Nephron progenitor cell (in vitro differentiated cells): ENCODE data around the gene RAVER2.
A peak's percentile ranks its signal among the peaks of the same experiment; 100 is the strongest.

Source experiments
- DNase-seq: peaks from one replicate; pipeline ENCODE4 v3.0.0; 2021
- H3K27ac Mint-ChIP-seq: 2 replicates; pipeline ENCODE4 v1.8.0; 2021; ENCODE audit warnings: mild to moderate bottlenecking, moderate library complexity, mixed read lengths
- H3K27me3 Mint-ChIP-seq: 2 replicates; pipeline ENCODE4 v1.8.0; 2021; ENCODE audit warnings: mild to moderate bottlenecking, low read depth, mixed read lengths; ENCODE audit not compliant: poor library complexity
- H3K36me3 Mint-ChIP-seq: 2 replicates; pipeline ENCODE4 v1.8.0; 2021; ENCODE audit warnings: low read depth, mixed read lengths
- H3K4me1 Mint-ChIP-seq: 2 replicates; pipeline ENCODE4 v1.8.0; 2021; ENCODE audit warnings: mixed read lengths
- H3K4me3 Mint-ChIP-seq: 2 replicates; pipeline ENCODE4 v1.8.0; 2021; ENCODE audit warnings: mild to moderate bottlenecking, moderate library complexity, mixed read lengths
- H3K9me3 Mint-ChIP-seq: 2 replicates; pipeline ENCODE4 v1.8.0; 2021; ENCODE audit warnings: mild to moderate bottlenecking, moderate library complexity, mixed read lengths
- TF ChIP-seq, protein P1 (sequence below): fragments of 200-600 bp; sonication (generic); IDR thresholded peaks from 2 replicates; pipeline ENCODE4 v1.5.0; 2021; ENCODE audit warnings: antibody characterized with exemption

The RAVER2 gene

DNA sequence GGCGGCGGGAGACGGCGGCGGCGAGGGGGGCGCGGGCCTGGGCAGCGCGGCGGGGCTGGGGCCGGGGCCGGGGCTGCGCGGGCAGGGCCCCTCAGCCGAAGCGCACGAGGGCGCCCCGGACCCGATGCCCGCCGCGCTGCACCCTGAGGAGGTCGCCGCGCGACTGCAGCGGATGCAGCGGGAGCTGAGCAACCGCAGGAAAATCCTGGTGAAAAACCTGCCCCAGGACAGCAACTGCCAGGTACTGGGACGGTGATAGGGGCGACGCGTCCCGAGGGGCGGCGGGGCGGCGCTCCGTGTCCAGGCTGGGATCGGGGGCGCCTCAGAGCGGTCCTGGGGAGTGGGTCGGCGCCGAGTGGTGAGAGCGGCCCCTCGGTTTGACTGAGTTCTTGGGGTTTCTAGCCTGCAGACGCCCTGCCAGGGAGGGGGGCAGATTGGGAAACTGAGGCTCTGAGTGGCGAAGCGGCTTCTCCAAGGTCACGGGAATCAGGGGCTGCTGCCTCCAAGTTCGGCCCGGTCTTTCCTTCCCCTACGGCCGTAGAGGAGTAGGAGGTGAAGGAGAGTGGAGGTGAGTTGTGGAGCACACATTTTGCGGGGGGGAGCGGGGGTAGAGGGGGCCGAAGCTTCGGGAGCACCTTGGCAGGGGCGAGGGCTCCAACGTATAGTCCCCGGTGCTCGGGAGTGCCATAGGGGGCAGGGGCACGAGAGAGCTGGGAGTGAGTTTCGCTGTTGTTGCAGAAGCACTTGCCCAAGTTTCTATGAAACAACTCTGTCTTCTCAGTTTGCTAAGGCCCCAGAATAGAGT lies 508 bp downstream of the RAVER2 start:
- peak; percentile 22 for DNase-seq
- H3K27ac Mint-ChIP-seq, result no peak overlapping the region

DNA sequence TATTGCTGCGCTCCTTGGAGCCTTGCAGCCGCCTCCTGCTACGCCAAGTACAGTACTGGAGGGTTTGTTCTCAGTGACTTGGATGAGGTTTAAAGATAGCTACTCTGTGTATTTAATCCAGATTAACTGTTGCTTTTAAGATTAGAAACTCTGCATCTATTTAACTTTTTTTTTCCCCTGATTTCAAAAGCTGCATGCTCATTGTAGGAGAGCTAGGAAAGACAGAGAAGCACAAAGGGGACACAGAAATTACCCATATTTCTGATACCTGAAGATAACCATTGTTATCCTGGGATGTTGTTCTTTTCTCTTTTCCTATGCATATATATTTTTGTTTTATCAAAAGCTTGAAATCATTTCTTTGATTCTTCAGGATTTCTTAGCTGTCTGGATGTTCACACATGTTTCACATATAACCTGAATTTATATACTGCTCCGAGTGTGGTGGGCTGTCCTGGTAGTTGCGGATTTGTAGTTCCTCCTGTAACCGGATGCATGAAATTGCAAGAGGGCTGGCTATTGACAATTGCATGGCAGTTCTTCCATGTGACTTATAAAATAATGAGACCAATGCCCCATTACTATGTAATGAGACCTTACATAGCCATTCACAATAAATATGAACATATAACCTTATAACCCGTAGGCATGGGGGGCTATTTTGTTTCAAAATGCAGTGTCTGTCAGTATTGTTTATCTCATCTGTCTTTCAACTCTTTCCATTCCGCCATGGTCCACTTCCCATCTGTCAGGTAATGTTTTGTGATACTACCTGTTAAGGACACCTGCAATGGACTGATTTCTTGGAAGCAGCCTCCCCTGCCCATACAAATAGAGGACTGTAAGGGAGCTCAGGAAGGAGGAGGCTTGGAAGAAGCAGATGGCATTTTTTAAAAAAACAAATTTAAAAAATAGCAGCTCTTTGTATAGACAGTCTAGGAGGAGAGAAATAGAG lies 1.4 kb downstream of the RAVER2 start:
- DNase-seq, result no peak
- Mint-ChIP-seq H3K27ac (no peak overlapping the region), H3K4me1 (peaks cover 46% of the 10 kb centered on the region), H3K36me3 (no peaks in the 10 kb centered on the region), H3K27me3 (peaks cover 9% of the 10 kb centered on the region), H3K4me3 (peak overlapping the region; percentile 88), H3K9me3 (no peaks in the 10 kb centered on the region)
- TF ChIP-seq, protein P1, sequence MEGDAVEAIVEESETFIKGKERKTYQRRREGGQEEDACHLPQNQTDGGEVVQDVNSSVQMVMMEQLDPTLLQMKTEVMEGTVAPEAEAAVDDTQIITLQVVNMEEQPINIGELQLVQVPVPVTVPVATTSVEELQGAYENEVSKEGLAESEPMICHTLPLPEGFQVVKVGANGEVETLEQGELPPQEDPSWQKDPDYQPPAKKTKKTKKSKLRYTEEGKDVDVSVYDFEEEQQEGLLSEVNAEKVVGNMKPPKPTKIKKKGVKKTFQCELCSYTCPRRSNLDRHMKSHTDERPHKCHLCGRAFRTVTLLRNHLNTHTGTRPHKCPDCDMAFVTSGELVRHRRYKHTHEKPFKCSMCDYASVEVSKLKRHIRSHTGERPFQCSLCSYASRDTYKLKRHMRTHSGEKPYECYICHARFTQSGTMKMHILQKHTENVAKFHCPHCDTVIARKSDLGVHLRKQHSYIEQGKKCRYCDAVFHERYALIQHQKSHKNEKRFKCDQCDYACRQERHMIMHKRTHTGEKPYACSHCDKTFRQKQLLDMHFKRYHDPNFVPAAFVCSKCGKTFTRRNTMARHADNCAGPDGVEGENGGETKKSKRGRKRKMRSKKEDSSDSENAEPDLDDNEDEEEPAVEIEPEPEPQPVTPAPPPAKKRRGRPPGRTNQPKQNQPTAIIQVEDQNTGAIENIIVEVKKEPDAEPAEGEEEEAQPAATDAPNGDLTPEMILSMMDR, result no peak

More for the DNA sequence above, 508 bp downstream of the RAVER2 start:
- H3K9me3 Mint-ChIP-seq, result no peaks in the 10 kb centered on the region
- H3K4me3 Mint-ChIP-seq, result peak overlapping the region; percentile 88
- H3K4me1 Mint-ChIP-seq, result peaks cover 43% of the 10 kb centered on the region
- TF ChIP-seq, protein P1, result no peak
- H3K36me3 Mint-ChIP-seq, result no peaks in the 10 kb centered on the region
- peaks cover 9% of the 10 kb centered on the region for H3K27me3 Mint-ChIP-seq

DNA sequence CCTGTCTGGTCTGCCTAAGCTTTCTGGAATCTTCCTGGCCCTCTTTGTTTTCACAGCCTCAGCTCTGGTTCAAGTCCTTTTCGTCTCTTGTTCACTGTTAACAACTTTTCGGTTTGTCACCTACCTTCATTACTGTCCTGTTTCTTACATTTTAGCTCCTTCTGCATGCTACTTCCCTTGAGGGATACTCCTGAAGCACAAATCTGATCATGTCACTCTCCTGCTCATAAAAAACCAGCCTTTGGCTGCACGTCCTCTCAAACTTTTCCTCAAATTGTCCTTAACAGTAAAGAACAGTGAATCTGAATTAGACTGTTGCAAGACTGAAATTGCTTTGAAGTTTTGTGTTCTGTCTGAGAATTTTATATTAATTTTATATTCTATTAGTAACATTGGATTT lies 3.3 kb downstream of the RAVER2 start:
- no peak for DNase-seq
- Mint-ChIP-seq H3K36me3 (peaks cover 9% of the 10 kb centered on the region), H3K27ac (peak overlapping the region; percentile 19), H3K4me1 (peaks cover 54% of the 10 kb centered on the region), H3K9me3 (no peaks in the 10 kb centered on the region), H3K27me3 (peaks cover 9% of the 10 kb centered on the region), H3K4me3 (peak overlapping the region; percentile 7)
- TF ChIP-seq, protein P1, result no peak

DNA sequence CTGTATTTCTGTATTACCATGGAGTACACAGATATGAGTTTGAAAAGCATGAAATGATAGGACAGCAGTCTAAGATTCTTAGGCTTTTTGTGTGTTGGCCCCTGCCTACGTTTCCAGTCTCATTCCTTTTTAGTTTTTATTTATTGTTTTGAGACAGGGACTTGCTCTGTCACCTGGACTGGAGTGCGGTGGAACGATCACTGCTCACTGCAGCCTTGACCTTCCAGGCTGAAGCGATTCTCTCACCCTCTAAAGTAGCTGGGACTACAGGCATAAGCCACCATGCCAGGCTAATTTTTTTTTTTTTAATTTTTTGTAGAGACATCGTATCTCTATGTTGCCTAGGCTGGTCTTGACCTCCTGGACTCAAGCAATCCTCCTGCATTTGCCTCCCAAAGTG lies 3.8 kb downstream of the RAVER2 start:
- peaks cover 7% of the 10 kb centered on the region for H3K27me3 Mint-ChIP-seq
- peaks cover 54% of the 10 kb centered on the region for H3K4me1 Mint-ChIP-seq
- H3K27ac Mint-ChIP-seq, result no peak overlapping the region
- peaks cover 11% of the 10 kb centered on the region for H3K36me3 Mint-ChIP-seq
- TF ChIP-seq, protein P1, result no peak
- H3K4me3 Mint-ChIP-seq, result no peak overlapping the region
- DNase-seq, result no peak
- no peaks in the 10 kb centered on the region for H3K9me3 Mint-ChIP-seq

DNA sequence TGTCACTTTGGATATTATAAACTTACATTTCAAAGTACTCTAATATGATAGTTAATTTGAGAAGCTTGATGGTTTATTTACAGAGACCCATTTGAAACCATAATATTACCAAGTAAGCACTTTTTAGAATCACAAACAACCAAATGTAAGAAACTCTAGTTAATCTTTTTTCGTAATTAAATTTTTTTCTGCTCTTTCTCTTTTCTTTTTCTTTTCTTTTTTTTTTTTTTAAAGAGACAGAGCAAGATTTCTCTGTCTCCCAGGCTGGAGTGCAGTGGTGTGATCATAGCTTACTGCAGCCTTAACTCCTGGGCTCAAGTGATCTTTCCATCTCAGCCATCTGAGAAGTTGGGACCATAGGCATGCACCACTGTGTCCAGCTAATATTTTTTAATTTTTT lies 5.2 kb downstream of the RAVER2 start:
- H3K4me3 Mint-ChIP-seq, result no peak overlapping the region
- peaks cover 50% of the 10 kb centered on the region for H3K4me1 Mint-ChIP-seq
- peaks cover 19% of the 10 kb centered on the region for H3K36me3 Mint-ChIP-seq
- TF ChIP-seq, protein P1, result no peak
- no peaks in the 10 kb centered on the region for H3K27me3 Mint-ChIP-seq
- no peak for DNase-seq
- no peaks in the 10 kb centered on the region for H3K9me3 Mint-ChIP-seq
- H3K27ac Mint-ChIP-seq, result no peak overlapping the region
